Measurements from ENCODE around the gene NHP2. TPM values are rescaled to one million over a fixed set of nuclear protein-coding genes. Genes with fewer than 3 reads are reported as not detected.

NHP2 gene
- total RNA-seq, 3 donors from 2014 or later (not counting 1 experiment from before 2014, with no cell fraction given) = 39.2 to 43.5 (median 40.2) TPM

DNA sequence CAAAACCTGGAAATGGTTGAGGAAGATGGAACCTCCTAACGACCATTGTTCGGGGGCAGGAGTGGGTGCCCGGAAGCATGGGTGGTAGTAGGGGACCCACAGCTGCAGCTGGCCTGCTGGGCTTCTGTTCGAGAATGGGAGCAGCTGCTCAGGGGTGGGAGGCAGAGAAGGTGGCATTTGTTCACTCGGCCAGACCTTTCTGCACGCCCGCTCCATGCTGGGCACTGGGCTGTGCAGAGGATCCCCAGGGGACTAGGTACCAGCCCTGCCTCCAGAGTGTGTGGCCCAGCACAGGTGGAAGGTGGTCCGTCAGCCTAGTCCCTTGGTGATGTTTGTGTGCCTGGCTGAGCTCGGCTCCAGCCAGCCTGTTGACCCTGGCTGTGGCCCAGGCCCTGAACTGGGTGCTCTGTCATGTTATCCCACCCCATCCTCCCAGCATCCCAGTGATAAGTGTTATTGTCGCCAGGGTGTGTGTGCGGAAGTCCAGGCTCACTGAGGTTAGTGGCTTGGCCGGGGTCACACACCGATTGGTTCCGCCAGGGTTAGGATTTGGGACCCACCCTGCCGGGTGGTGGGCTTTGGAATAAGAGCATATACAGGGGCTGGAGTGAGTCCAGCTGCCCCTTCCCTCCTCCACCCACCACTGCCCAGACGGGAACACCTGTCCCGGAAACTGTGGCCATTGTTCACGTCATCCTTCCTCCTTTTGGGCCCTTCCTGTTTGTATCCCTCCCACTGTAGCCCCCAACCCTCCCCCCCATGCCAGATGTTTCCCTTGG lies 35.6 kb downstream of the NHP2 start:
- 61% methylated on average over 17 of the region's 18 CpGs for WGBS (ENCODE audit: insufficient coverage)
- Mint-ChIP-seq H3K27me3 (ENCODE audit: low read depth in 2 of 2) (peaks cover 1 to 17% of the 10 kb centered on the region in 2 donors), H3K36me3 (no peaks in the 10 kb centered on the region), H3K27ac (no peak overlapping the region), H3K9me3 (no peaks in the 10 kb centered on the region), H3K4me3 (no peak overlapping the region), H3K4me1 (peaks cover 29 to 53% of the 10 kb centered on the region in 2 donors)
- H3K27me3 ChIP-seq (ENCODE audit: control insufficient read depth, insufficient read depth, low read length) = peaks cover 24% of the 10 kb centered on the region
- H3K4me1 ChIP-seq (ENCODE audit: control insufficient read depth, insufficient read depth, low read length) = peaks cover 88% of the 10 kb centered on the region
- ATAC-seq = no peak
- TF ChIP-seq, protein P1, sequence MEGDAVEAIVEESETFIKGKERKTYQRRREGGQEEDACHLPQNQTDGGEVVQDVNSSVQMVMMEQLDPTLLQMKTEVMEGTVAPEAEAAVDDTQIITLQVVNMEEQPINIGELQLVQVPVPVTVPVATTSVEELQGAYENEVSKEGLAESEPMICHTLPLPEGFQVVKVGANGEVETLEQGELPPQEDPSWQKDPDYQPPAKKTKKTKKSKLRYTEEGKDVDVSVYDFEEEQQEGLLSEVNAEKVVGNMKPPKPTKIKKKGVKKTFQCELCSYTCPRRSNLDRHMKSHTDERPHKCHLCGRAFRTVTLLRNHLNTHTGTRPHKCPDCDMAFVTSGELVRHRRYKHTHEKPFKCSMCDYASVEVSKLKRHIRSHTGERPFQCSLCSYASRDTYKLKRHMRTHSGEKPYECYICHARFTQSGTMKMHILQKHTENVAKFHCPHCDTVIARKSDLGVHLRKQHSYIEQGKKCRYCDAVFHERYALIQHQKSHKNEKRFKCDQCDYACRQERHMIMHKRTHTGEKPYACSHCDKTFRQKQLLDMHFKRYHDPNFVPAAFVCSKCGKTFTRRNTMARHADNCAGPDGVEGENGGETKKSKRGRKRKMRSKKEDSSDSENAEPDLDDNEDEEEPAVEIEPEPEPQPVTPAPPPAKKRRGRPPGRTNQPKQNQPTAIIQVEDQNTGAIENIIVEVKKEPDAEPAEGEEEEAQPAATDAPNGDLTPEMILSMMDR (IDR thresholded peaks at IDR 0.05) = no peak
- no peaks in the 10 kb centered on the region for H3K9me3 ChIP-seq (ENCODE audit: control insufficient read depth, insufficient read depth, low read length)
- intact Hi-C loops (cut with micrococcal nuclease) = loop anchor here (10.0 kb wide), 1 partner anchor 117 kb away; the partner anchor contains the start of gene PHYKPL
- H3K27ac ChIP-seq (ENCODE audit: low read length) = peak overlapping the region; percentile 13
- no peak overlapping the region for H3K4me3 ChIP-seq (ENCODE audit: low read length)
- no peak for DNase-seq
- H3K36me3 ChIP-seq (ENCODE audit: control insufficient read depth, insufficient read depth, low read length) = no peaks in the 10 kb centered on the region

DNA sequence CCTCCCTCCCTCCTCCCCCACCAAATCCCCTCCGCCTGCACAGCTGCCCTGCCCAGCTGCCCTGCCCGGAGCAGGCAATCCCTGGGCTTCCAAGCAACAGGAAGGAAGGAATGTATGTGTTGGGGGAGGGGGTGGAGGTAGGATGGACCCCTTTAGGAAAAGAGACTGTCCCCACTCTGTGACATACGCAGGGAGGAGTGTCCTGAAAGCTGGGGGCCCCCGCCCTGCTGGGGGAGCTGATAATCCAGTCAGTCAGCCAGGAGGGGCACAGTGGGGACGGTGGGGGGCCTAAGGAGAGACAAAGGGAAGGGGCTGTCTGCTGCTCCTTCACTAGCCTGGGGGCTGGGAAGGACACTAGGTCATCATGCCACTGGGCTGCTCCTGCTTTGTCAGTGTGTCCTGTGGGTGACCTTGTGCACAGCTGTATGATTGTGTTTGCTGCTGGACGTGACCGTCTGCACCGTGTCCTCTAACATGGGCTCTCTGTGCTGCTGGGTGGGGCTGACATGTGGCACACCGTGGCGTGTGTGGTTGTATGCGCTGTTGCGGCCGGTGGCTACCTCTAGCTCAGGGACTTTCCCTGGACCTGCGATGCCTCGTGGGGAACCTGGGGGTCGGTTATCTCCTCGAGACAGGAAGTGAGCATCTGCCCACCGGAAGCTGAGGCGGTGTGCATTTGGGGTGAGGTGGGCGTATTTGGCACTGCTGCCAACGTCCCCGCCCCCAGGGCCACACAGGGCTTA lies 37.4 kb downstream of the NHP2 start:
- no peak overlapping the region for H3K4me3 ChIP-seq (ENCODE audit: low read length)
- H3K4me1 Mint-ChIP-seq = peaks cover 29 to 54% of the 10 kb centered on the region in 2 donors
- H3K27ac Mint-ChIP-seq = peak overlapping the region; percentile 90 to 94
- H3K27me3 ChIP-seq (ENCODE audit: control insufficient read depth, insufficient read depth, low read length) = peaks cover 14% of the 10 kb centered on the region
- H3K27me3 Mint-ChIP-seq (ENCODE audit: low read depth in 2 of 2) = peaks cover 0 to 19% of the 10 kb centered on the region in 2 donors
- no peaks in the 10 kb centered on the region for H3K36me3 Mint-ChIP-seq
- peak; percentile 64 to 80 (median 72) for ATAC-seq
- H3K36me3 ChIP-seq (ENCODE audit: control insufficient read depth, insufficient read depth, low read length) = no peaks in the 10 kb centered on the region
- WGBS (ENCODE audit: insufficient coverage) = 4% methylated on average over 21 of the region's 22 CpGs
- H3K9me3 ChIP-seq (ENCODE audit: control insufficient read depth, insufficient read depth, low read length) = no peaks in the 10 kb centered on the region
- peaks cover 80% of the 10 kb centered on the region for H3K4me1 ChIP-seq (ENCODE audit: control insufficient read depth, insufficient read depth, low read length)
- peak overlapping the region; percentile 83 for H3K4me3 Mint-ChIP-seq
- peak overlapping the region; percentile 60 for H3K27ac ChIP-seq (ENCODE audit: low read length)
- intact Hi-C loops (cut with micrococcal nuclease) = loop anchor here (1.0 to 10.0 kb wide), 2 partner anchors 14 to 118 kb away; partner anchors contain the start of gene PHYKPL
- TF ChIP-seq, protein P1 (IDR thresholded peaks at IDR 0.05) = no peak
- DNase-seq = peak; percentile 90 to 93
- no peaks in the 10 kb centered on the region for H3K9me3 Mint-ChIP-seq

GRCh38 chr5:178115814-178116142 lies 37.9 kb downstream of the NHP2 start:
- no peak for ATAC-seq
- Mint-ChIP-seq H3K9me3 (no peaks in the 10 kb centered on the region), H3K36me3 (no peaks in the 10 kb centered on the region), H3K4me3 (peak overlapping the region; percentile 55), H3K4me1 (peaks cover 29 to 49% of the 10 kb centered on the region in 2 donors), H3K27me3 (ENCODE audit: low read depth in 2 of 2) (peaks cover 1 to 19% of the 10 kb centered on the region in 2 donors), H3K27ac (peak overlapping the region; percentile 90 to 94)
- Histone ChIP-seq H3K9me3 (ENCODE audit: control insufficient read depth, insufficient read depth, low read length) (no peaks in the 10 kb centered on the region), H3K27me3 (ENCODE audit: control insufficient read depth, insufficient read depth, low read length) (peaks cover 11% of the 10 kb centered on the region), H3K36me3 (ENCODE audit: control insufficient read depth, insufficient read depth, low read length) (no peaks in the 10 kb centered on the region), H3K4me3 (ENCODE audit: low read length) (no peak overlapping the region), H3K27ac (ENCODE audit: low read length) (peak overlapping the region; percentile 60), H3K4me1 (ENCODE audit: control insufficient read depth, insufficient read depth, low read length) (peaks cover 75% of the 10 kb centered on the region)
- peak in 1 of 2 donors; percentile 40 for DNase-seq
- 59% methylated on average over 7 of the region's 7 CpGs for WGBS (ENCODE audit: insufficient coverage)
- intact Hi-C loops (cut with micrococcal nuclease) = loop anchor here (1.0 to 10.0 kb wide), 3 partner anchors 15 to 119 kb away; partner anchors contain the start of genes NHP2 and PHYKPL
- TF ChIP-seq, protein P1 (IDR thresholded peaks at IDR 0.05) = no peak
